Thoracic aorta (tissue), 2 donors: ENCODE data around the gene LAD1. TPM values are rescaled to one million over a fixed set of nuclear protein-coding genes. Genes with fewer than 3 reads are reported as not detected.

Source experiments
- ATAC-seq: fragments of 150-250 bp; one replicate; pipeline ENCODE4 v1.8.0; 2017; ENCODE audit warnings: low read depth; ENCODE audit not compliant: insufficient number of reproducible peaks, low FRiP score
- DNase-seq: peaks from one replicate; pipeline ENCODE4 v3.0.0-alpha.2; 2020; ENCODE audit warnings: low spot score
- H3K27ac ChIP-seq, 2 donors: fragments of 200-600 bp; sonication (generic); 1 replicate in 1 of 2; 2 replicates in 1 of 2; pipeline ENCODE4 v1.5.1; 2016; ENCODE audit warnings: mild to moderate bottlenecking in 2 of 2, moderate library complexity in 2 of 2
- H3K27me3 ChIP-seq: fragments of 200-600 bp; sonication (generic); replicated peaks from 2 replicates; pipeline ENCODE4 v1.6.0; 2016; ENCODE audit warnings: mild to moderate bottlenecking; ENCODE audit not compliant: insufficient read depth
- H3K36me3 ChIP-seq: fragments of 200-600 bp; sonication (generic); one replicate; pipeline ENCODE4 v1.5.1; 2016
- H3K4me1 ChIP-seq, 2 donors: fragments of 200-600 bp; sonication (generic); 1 replicate in 1 of 2; 2 replicates in 1 of 2; pipeline versions ENCODE4 v1.5.1 to v1.6.0; 2016; ENCODE audit warnings: low read depth in 2 of 2, mild to moderate bottlenecking in 1 of 2; ENCODE audit not compliant: control insufficient read depth in 1 of 2
- H3K4me3 ChIP-seq: fragments of 200-600 bp; sonication (generic); 2 replicates; pipeline ENCODE4 v1.5.1; 2016; ENCODE audit warnings: mild to moderate bottlenecking
- H3K9me3 ChIP-seq: fragments of 200-600 bp; sonication (generic); 2 replicates; pipeline ENCODE4 v1.5.1; 2016
- CTCF ChIP-seq: fragments of 200-600 bp; sonication (generic); IDR thresholded peaks from one replicate; pipeline ENCODE4 v1.5.1; 2019; ENCODE audit warnings: antibody characterized with exemption
- total RNA-seq, 2 donors: library from RNA; depleted of rRNA; stranded (reverse); fragments of >200 nt; gene quantifications; one replicate each; pipeline versions ENCODE4 v1.1.0 to v1.2.3, GENCODE V29; 2016

Gene LAD1
- total RNA-seq, 2 donors from 2014 or later, result 0.41 to 11.1 TPM

- Histone ChIP-seq H3K9me3 (no peaks in the 10 kb centered on the region), H3K27me3 (no peaks in the 10 kb centered on the region), H3K4me3 (no peak overlapping the region), H3K4me1 (no peaks in the 10 kb centered on the region), H3K27ac (no peak overlapping the region), H3K36me3 (no peaks in the 10 kb centered on the region)
- no peak for DNase-seq
- ATAC-seq, result no peak
- TF ChIP-seq CTCF, result no peak
Measured at GRCh38 chr1:201334325-201335173, 64.6 kb downstream of the LAD1 start.

- no peaks in the 10 kb centered on the region for H3K27me3 ChIP-seq
- no peaks in the 10 kb centered on the region for H3K9me3 ChIP-seq
- H3K27ac ChIP-seq, result no peak overlapping the region
- DNase-seq (no peak), ATAC-seq (no peak)
- no peaks in the 10 kb centered on the region for H3K4me1 ChIP-seq
- no peak for TF ChIP-seq CTCF
- no peak overlapping the region for H3K4me3 ChIP-seq
- no peaks in the 10 kb centered on the region for H3K36me3 ChIP-seq
Measured at GRCh38 chr1:201332616-201333335, 66.3 kb downstream of the LAD1 start.

GRCh38 chr1:201332021-201332420 lies 67.1 kb downstream of the LAD1 start:
- Histone ChIP-seq H3K27ac (no peak overlapping the region), H3K36me3 (no peaks in the 10 kb centered on the region), H3K9me3 (no peaks in the 10 kb centered on the region), H3K4me1 (no peaks in the 10 kb centered on the region), H3K4me3 (no peak overlapping the region), H3K27me3 (no peaks in the 10 kb centered on the region)
- DNase-seq (no peak), ATAC-seq (no peak)
- TF ChIP-seq CTCF, result no peak

- no peaks in the 10 kb centered on the region for H3K4me1 ChIP-seq
- DNase-seq (no peak), ATAC-seq (no peak)
- TF ChIP-seq CTCF, result no peak
- no peaks in the 10 kb centered on the region for H3K27me3 ChIP-seq
- no peak overlapping the region for H3K27ac ChIP-seq
- no peaks in the 10 kb centered on the region for H3K36me3 ChIP-seq
- H3K9me3 ChIP-seq, result no peaks in the 10 kb centered on the region
- no peak overlapping the region for H3K4me3 ChIP-seq
Measured at GRCh38 chr1:201331166-201331565, 68.0 kb downstream of the LAD1 start.

Other genes starting within 250 kb of the LAD1 start
- gene TMEM9, start 244.8 kb downstream of the LAD1 start, total RNA-seq, result 10 to 100 TPM; 30.0 to 58.2 TPM
- gene IGFN1, start 208.5 kb downstream of the LAD1 start, total RNA-seq, result not detected
- under 1 TPM in 1 of 2 donors, not detected in 1; 0.54 TPM for gene PKP1, start 115.8 kb downstream of the LAD1 start, total RNA-seq
- under 1 TPM in 1 of 2 donors, not detected in 1; 0.21 TPM for gene TNNT2, start 21.6 kb downstream of the LAD1 start, total RNA-seq
- 1 to 10 TPM in 1 of 2 donors, not detected in 1; 1.2 TPM for gene TNNI1, start 22.4 kb upstream of the LAD1 start, total RNA-seq
- gene PHLDA3, start 69.9 kb upstream of the LAD1 start, total RNA-seq, result 100 to 1,000 TPM in 1 of 2 donors, 10 to 100 TPM in 1; 65.7 to 134 TPM
- 1,000 to 10,000 TPM; 2,051 to 3,060 TPM for gene CSRP1, start 107.8 kb upstream of the LAD1 start, total RNA-seq
- gene NAV1, start 139.8 kb upstream of the LAD1 start, total RNA-seq, result 100 to 1,000 TPM; 126 to 255 TPM